Chondrocyte (in vitro differentiated cells): Measurements from ENCODE around the gene TPGS2. TPM values are rescaled to one million over a fixed set of nuclear protein-coding genes. Genes with fewer than 3 reads are reported as not detected.

Source experiments
- DNase-seq: peaks from one replicate; pipeline ENCODE4 v3.0.0; 2021; ENCODE audit warnings: mixed read lengths, low spot score
- H3K27ac Mint-ChIP-seq: one replicate; pipeline ENCODE4 v1.8.0; 2021; ENCODE audit warnings: mild to moderate bottlenecking, moderate library complexity, mixed read lengths; ENCODE audit not compliant: unreplicated experiment
- H3K27me3 Mint-ChIP-seq: 2 replicates; pipeline ENCODE4 v1.8.0; 2021; ENCODE audit warnings: low read depth, mixed read lengths
- H3K36me3 Mint-ChIP-seq: 2 replicates; pipeline ENCODE4 v1.8.0; 2021; ENCODE audit warnings: low read depth, mixed read lengths
- H3K4me1 Mint-ChIP-seq: 2 replicates; pipeline ENCODE4 v1.8.0; 2021; ENCODE audit warnings: low read depth, mild to moderate bottlenecking, mixed read lengths
- H3K4me3 Mint-ChIP-seq: one replicate; pipeline ENCODE4 v1.8.0; 2021; ENCODE audit warnings: mild to moderate bottlenecking, moderate library complexity, mixed read lengths; ENCODE audit not compliant: unreplicated experiment
- H3K9me3 Mint-ChIP-seq: 2 replicates; pipeline ENCODE4 v1.8.0; 2021; ENCODE audit warnings: low read depth, mixed read lengths
- total RNA-seq: library from RNA; stranded (reverse); gene quantifications from 3 replicates; pipeline ENCODE4 v1.2.1, GENCODE V29; 2021
- TF ChIP-seq, protein P1 (sequence below): fragments of 200-600 bp; sonication (generic); IDR thresholded peaks from 2 replicates; pipeline ENCODE4 v1.5.0; 2021; ENCODE audit warnings: antibody characterized with exemption, mild to moderate bottlenecking, moderate library complexity

Gene TPGS2
- total RNA-seq, 1 donor from 2014 or later = 111 TPM

DNA sequence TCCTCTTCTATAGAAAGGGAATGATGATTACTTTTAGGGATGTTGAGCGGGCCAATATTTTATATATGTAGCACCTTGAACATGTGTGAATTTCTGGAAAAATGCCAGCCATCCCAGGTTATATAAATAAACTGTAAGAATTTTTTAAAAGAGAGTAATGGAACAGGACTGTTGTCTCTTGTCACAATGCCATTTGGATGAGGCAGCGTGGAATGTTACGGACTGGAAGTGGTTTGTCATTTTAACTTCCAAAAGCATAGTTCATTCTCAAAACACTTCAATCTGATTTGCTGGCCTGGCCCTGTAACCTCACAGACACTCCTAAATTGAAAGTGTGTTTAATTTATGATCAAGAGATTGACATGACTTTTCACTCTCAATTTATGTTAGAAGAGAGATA, 70.8 kb downstream of the TPGS2 start:
- no peak overlapping the region for H3K27ac Mint-ChIP-seq
- no peak overlapping the region for H3K4me3 Mint-ChIP-seq
- H3K9me3 Mint-ChIP-seq = no peaks in the 10 kb centered on the region
- peaks cover 15% of the 10 kb centered on the region for H3K4me1 Mint-ChIP-seq
- TF ChIP-seq, protein P1, sequence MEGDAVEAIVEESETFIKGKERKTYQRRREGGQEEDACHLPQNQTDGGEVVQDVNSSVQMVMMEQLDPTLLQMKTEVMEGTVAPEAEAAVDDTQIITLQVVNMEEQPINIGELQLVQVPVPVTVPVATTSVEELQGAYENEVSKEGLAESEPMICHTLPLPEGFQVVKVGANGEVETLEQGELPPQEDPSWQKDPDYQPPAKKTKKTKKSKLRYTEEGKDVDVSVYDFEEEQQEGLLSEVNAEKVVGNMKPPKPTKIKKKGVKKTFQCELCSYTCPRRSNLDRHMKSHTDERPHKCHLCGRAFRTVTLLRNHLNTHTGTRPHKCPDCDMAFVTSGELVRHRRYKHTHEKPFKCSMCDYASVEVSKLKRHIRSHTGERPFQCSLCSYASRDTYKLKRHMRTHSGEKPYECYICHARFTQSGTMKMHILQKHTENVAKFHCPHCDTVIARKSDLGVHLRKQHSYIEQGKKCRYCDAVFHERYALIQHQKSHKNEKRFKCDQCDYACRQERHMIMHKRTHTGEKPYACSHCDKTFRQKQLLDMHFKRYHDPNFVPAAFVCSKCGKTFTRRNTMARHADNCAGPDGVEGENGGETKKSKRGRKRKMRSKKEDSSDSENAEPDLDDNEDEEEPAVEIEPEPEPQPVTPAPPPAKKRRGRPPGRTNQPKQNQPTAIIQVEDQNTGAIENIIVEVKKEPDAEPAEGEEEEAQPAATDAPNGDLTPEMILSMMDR = no peak
- DNase-seq = no peak
- no peaks in the 10 kb centered on the region for H3K27me3 Mint-ChIP-seq
- peaks cover 1% of the 10 kb centered on the region for H3K36me3 Mint-ChIP-seq

DNA sequence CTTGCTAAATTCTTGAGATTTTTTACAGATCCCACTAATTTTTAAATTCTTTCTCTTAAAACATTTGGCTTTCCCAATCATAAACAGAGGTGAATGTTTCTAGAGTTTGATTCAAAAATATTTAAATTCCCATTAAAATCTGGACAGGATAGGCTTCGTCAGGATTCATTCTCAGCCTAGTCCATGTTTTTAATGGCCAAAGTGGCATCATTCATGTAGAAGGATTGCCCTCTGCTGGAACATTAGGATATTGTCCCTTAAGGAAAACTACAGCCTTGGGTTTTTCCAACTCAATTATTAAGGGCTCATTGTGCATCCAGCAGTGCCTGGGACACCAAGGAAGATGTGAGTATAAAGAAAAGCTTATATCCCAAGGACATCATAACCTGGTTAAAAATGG, 71.7 kb downstream of the TPGS2 start:
- Mint-ChIP-seq H3K27ac (no peak overlapping the region), H3K27me3 (no peaks in the 10 kb centered on the region), H3K9me3 (no peaks in the 10 kb centered on the region), H3K4me3 (no peak overlapping the region), H3K36me3 (no peaks in the 10 kb centered on the region), H3K4me1 (peaks cover 17% of the 10 kb centered on the region)
- TF ChIP-seq, protein P1 = peak; percentile 87
- DNase-seq = no peak

DNA sequence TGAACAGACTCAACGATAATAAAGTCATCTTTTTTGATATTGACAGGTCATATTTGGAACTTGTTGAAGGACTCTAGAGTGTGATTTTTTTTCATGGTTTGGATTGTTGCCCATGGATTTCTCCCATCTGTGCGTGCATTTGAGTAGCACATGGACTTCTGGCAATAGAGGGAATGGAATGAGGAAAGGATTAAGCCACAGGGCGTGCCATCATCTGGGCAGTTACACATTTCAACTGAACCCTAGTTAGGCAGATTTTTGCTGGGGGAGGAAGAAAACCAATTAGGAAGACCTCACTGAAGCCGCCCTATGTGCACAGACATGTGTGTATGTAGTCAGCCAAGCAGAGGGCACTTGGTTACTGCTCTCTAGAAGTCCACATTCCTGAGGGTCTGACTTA, 72.6 kb downstream of the TPGS2 start:
- DNase-seq = no peak
- no peaks in the 10 kb centered on the region for H3K27me3 Mint-ChIP-seq
- peaks cover 17% of the 10 kb centered on the region for H3K4me1 Mint-ChIP-seq
- H3K4me3 Mint-ChIP-seq = no peak overlapping the region
- no peaks in the 10 kb centered on the region for H3K36me3 Mint-ChIP-seq
- TF ChIP-seq, protein P1 = no peak
- H3K27ac Mint-ChIP-seq = no peak overlapping the region
- no peaks in the 10 kb centered on the region for H3K9me3 Mint-ChIP-seq

DNA sequence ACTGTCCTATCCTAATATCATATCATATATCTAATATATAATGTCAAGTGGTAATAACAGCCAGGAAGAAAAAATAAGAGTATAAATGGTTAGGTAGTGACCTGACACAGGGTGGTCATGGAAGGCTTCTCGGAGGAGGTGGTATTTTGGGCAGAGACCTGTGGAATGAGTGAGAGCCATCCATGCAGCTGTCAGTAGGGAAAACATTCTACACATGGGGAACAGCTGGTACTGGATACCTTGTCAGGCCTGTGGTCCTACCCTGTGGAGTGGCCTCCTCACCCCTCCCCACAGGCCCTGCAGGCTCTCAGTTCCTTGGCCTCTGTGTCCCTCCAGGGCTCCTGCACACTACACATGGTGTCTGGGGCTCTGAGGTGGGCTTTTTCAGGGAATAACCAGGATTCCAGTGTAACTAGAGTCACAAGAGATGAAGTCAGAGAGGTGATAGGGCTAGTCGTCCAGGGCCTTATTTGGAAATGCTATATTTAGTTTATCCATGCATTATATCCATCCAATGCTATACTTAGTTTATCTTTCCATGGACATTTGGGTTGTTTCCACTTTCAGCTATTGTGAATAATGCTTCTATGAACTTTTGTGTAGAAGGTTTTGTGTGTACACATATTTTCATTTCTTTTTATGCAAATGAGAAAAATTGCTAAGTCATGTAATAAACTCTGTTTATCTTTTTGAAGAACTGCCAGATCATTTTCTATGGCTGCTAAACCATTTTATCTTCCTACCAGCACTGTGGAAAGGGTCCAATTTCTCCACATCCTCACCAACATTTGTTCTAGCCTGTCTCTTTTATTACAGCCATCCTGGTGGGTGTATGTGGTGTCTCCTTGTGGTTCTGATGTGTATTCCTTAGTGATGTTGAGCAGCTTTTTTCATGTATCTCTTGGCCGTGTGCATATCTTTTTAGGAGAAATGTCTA, 75.6 kb downstream of the TPGS2 start:
- DNase-seq = no peak
- Mint-ChIP-seq H3K27ac (no peak overlapping the region), H3K9me3 (peaks cover 8% of the 10 kb centered on the region), H3K36me3 (peaks cover 1% of the 10 kb centered on the region), H3K4me3 (no peak overlapping the region), H3K27me3 (peaks cover 1% of the 10 kb centered on the region), H3K4me1 (peaks cover 17% of the 10 kb centered on the region)
- TF ChIP-seq, protein P1 = no peak

DNA sequence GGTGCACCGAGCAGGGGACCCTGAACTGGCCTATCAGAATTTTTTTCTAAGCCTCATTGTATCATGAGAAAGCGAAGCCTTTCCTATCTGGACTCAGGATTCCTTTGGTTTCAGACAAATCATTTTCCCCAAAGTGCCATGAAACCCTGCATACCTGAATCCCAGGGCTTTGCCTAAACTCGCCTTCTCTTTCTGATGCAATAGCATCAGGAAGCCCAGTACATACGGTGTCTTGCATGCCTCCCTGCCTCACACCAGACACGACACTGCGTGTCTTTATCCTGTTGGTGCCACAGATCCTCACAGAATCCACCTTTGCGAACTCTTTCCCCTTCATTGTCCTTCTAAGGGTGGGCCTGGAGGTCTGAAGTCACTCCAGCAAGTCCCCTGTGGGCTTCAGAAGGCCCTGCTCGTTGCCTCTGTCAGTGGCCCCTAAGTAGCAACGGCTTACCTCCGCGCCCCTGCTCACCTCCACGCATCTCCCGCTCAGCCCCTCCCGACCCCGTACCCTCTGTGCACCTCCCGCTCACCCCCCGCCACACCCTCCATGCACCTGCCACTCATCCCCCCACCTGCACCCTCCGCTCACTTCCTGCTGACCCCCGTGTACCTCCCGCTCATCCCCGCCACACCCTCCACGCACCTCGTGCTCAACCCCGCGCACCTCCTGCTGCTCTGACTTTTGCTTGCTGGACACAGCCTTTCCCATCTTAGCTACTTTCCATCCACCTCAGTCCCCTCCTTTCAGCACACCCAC, 83.4 kb downstream of the TPGS2 start:
- no peak overlapping the region for H3K4me3 Mint-ChIP-seq
- TF ChIP-seq, protein P1 = no peak
- H3K27me3 Mint-ChIP-seq = peaks cover 7% of the 10 kb centered on the region
- peaks cover 9% of the 10 kb centered on the region for H3K36me3 Mint-ChIP-seq
- H3K4me1 Mint-ChIP-seq = no peaks in the 10 kb centered on the region
- no peak overlapping the region for H3K27ac Mint-ChIP-seq
- no peak for DNase-seq
- peaks cover 6% of the 10 kb centered on the region for H3K9me3 Mint-ChIP-seq
